ENCODE data around the gene GCK. TPM values are rescaled to one million over a fixed set of nuclear protein-coding genes. Genes with fewer than 3 reads are reported as not detected.

The GCK gene
- total and polyA plus RNA-seq, 2 of the 13 experiments (the other 11 are each of a cell fraction or from before 2014, with no cell fraction given) = not detected

- TF ChIP-seq CSRNP2 (CRISPR knock-in tag; conservative IDR thresholded peaks at IDR 0.05; ENCODE audit: low read depth) (no peak), ZFY (CRISPR knock-in tag; IDR thresholded peaks at IDR 0.05) (peak; percentile 96), PRPF4 (IDR thresholded peaks at IDR 0.05; ENCODE audit: low read depth, low read length, poor library complexity, severe bottlenecking) (no peak), HIVEP1 (CRISPR knock-in tag; IDR thresholded peaks at IDR 0.05) (no peak), EED (CRISPR knock-in tag; IDR thresholded peaks at IDR 0.05) (peak; percentile 37), KMT2A (CRISPR knock-in tag; IDR thresholded peaks at IDR 0.05) (peak; percentile 57; the same call in 1 of the 2 replicates), BRF2 (CRISPR knock-in tag; IDR thresholded peaks at IDR 0.05) (peak; percentile 52; the same call in 1 of the 2 replicates), ZNF180 (CRISPR knock-in tag; IDR thresholded peaks at IDR 0.05; ENCODE audit: borderline replicate concordance, low read depth) (no peak), AHR (CRISPR knock-in tag; IDR thresholded peaks at IDR 0.05) (no peak), DNMT1 (CRISPR knock-in tag; IDR thresholded peaks at IDR 0.05) (peak; percentile 18; the same call in 1 of the 2 replicates), TOE1 (CRISPR knock-in tag; IDR thresholded peaks at IDR 0.05) (no peak), THAP9 (CRISPR knock-in tag; IDR thresholded peaks at IDR 0.05; ENCODE audit: borderline replicate concordance) (peak; percentile 36; the same call in 1 of the 2 replicates), TIGD3 (CRISPR knock-in tag; IDR thresholded peaks at IDR 0.05; ENCODE audit: borderline replicate concordance) (no peak), ZNF235 (CRISPR knock-in tag; IDR thresholded peaks at IDR 0.05; ENCODE audit: borderline replicate concordance) (no peak), TCF7L2 (IDR thresholded peaks at IDR 0.05; ENCODE audit: low read depth, low read length) (no peak), PTBP1 (IDR thresholded peaks at IDR 0.05; ENCODE audit: low read depth, low read length, poor library complexity, severe bottlenecking) (no peak), THRA (CRISPR knock-in tag; IDR thresholded peaks at IDR 0.05; ENCODE audit: borderline replicate concordance) (peak; percentile 34; the same call in 1 of the 2 replicates), RFX3 (CRISPR knock-in tag; IDR thresholded peaks at IDR 0.05) (peak; percentile 83), ZFP41 (CRISPR knock-in tag; IDR thresholded peaks at IDR 0.05; ENCODE audit: borderline replicate concordance) (peak; percentile 66; the same call in 1 of the 2 replicates), FOXK2 (IDR thresholded peaks at IDR 0.05) (no peak)
Observed at GRCh38 chr7:44123190-44124003, 65.8 kb downstream of the GCK start, which contains the start of gene POLD2 (continued).

Measured in HepG2 (cell line).